ENCODE data around the gene DCTN3. TPM values are rescaled to one million over a fixed set of nuclear protein-coding genes. Genes with fewer than 3 reads are reported as not detected.
A peak's percentile ranks its signal among the peaks of the same experiment; 100 is the strongest.

Gene DCTN3
- polyA plus RNA-seq, 3 donors from 2014 or later: 201 to 315 (median 268) TPM

DNA sequence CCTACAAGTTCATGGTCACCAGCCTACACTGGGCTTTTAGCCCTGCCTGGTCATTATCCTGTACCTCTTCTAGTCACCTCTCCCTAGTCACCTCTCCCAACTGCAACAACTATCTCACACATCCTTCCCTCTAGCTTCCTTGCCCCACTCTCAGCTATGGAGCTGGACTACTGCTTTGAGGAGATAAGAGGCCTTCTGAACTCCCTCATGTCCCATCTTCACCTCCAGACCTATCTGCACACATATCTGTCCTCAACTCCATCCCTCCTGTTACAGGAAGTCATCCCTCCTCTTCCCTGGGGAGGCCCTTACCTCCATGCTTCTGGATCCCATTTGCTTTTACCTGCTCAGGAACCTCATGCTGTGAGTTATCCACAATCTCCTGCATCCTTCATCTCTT lies 14.1 kb downstream of the DCTN3 start:
- Mint-ChIP-seq H3K4me1 (peaks cover 5 to 10% of the 10 kb centered on the region in 2 donors), H3K9me3 (no peaks in the 10 kb centered on the region), H3K27me3 (ENCODE audit: low read depth in 3 of 3) (peaks cover 0 to 5% (median under 1%) of the 10 kb centered on the region in 3 donors), H3K27ac (no peak overlapping the region), H3K4me3 (no peak overlapping the region), H3K36me3 (no peaks in the 10 kb centered on the region)
- DNase-seq: no peak

DNA sequence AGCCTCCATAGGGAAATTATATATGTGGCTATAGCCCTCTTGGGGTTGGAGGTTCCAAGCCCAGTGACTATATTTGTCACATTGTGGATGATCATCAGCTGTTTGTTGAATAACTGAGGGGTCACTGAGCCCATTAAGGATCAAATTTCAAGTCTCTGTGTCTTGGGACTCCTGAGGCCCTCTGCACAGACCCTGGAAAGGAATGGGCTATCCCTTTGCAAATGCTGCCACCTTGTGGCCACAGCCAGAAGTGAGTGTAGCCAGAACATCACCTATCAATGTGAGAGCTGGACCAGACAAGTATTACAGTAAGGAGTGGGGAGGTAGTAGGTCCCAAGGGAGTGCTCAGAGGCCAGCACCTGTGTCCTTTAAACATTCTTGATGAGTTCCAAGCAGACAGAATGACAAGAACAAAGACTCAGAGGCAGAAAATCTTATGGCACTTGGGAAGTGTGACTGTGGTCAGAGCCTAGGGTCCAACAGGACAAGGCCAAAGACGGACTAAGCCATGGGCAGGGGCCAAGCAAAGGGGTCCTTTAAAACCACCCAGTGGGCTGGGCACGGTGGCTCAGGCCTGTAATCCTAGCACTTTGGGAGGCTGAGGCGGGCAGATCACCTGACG lies 16.6 kb downstream of the DCTN3 start:
- Mint-ChIP-seq H3K4me1 (no peaks in the 10 kb centered on the region), H3K27ac (no peak overlapping the region), H3K4me3 (no peak overlapping the region), H3K9me3 (no peaks in the 10 kb centered on the region), H3K27me3 (ENCODE audit: low read depth in 3 of 3) (peaks cover 0 to 5% (median 2%) of the 10 kb centered on the region in 3 donors), H3K36me3 (no peaks in the 10 kb centered on the region)
- DNase-seq: peak; percentile 66 to 73 (median 69)

DNA sequence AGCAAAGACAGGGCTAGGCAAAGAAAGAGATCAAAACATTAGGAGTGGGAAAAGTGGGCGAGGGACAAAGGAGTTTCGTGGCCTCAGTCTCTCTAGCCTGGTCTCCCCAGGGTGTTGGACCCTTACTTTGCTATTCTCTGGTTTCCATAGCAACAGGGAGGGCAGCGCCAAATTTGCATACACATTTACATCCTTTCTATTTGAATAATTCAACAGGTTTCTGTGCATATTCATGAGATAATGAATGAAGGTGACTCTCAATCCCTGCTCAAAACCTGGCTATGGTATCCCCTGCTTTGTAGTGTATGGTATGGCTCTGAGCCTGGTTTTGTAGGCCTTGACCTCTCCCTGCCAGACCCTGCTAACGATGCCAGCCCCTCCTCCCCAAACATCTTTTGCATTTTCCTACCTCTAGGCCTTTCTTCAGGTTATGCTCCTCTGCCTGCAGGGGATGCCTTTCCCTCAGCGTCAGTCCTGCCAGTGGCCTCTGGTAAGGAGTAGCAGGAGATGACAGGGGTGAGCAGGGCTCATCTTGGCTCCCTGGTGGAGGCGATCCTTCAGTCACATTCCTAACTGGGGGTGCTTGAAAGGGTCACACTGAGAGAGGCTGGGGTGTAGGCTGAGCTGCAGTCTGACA lies 18.2 kb downstream of the DCTN3 start:
- Mint-ChIP-seq H3K9me3 (no peaks in the 10 kb centered on the region), H3K36me3 (no peaks in the 10 kb centered on the region), H3K4me1 (no peaks in the 10 kb centered on the region), H3K27ac (no peak overlapping the region), H3K4me3 (no peak overlapping the region), H3K27me3 (ENCODE audit: low read depth in 3 of 3) (peaks cover 0 to 6% (median 2%) of the 10 kb centered on the region in 3 donors)
- no peak for DNase-seq

DNA sequence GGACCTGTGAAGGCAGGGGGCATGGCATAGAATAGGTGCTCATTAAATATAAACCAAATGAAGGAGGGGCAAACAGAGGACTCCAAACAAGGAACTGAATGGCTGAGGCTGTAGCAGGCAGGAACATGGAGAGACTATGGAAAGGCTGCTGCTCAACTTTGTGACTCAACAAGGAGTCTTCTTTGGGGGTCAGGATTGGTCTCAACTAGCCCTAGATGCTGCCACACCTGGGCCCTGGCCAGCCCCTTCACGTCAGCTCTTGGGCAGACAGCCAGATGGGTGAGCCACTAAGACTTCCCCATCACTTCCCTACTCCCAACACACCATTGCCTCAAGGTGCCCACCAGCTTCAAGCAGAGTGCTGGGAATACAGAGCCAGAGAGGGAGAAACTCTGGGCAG lies 19.4 kb downstream of the DCTN3 start:
- H3K9me3 Mint-ChIP-seq: no peaks in the 10 kb centered on the region
- H3K27me3 Mint-ChIP-seq (ENCODE audit: low read depth in 3 of 3): peaks cover 0 to 6% (median 2%) of the 10 kb centered on the region in 3 donors
- no peak overlapping the region for H3K4me3 Mint-ChIP-seq
- no peaks in the 10 kb centered on the region for H3K36me3 Mint-ChIP-seq
- DNase-seq: no peak
- no peaks in the 10 kb centered on the region for H3K4me1 Mint-ChIP-seq
- H3K27ac Mint-ChIP-seq: no peak overlapping the region

DNA sequence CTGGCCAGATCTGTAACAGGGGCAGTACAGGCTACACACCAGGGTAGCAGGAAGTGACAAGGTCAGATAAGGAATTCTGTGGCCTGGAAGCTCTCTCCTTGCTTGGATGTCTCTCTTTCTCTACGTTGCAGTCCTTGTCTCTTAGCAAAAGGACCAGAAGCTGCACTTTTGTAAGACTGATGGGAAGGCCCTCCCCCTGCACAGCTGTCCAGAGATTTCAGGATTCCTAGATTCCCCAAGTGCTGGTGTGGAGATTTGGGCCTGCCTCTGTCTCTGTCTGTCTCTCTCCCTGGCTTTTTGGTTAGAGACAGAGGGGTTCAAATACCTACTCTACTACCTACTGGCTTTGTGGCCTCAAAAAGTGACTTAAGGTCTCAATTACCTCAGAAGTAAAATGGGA lies 20.7 kb downstream of the DCTN3 start:
- no peaks in the 10 kb centered on the region for H3K4me1 Mint-ChIP-seq
- H3K36me3 Mint-ChIP-seq: no peaks in the 10 kb centered on the region
- no peak for DNase-seq
- H3K27ac Mint-ChIP-seq: no peak overlapping the region
- H3K9me3 Mint-ChIP-seq: no peaks in the 10 kb centered on the region
- H3K27me3 Mint-ChIP-seq (ENCODE audit: low read depth in 3 of 3): peaks cover 0 to 3% (median 2%) of the 10 kb centered on the region in 3 donors
- no peak overlapping the region for H3K4me3 Mint-ChIP-seq

DNA sequence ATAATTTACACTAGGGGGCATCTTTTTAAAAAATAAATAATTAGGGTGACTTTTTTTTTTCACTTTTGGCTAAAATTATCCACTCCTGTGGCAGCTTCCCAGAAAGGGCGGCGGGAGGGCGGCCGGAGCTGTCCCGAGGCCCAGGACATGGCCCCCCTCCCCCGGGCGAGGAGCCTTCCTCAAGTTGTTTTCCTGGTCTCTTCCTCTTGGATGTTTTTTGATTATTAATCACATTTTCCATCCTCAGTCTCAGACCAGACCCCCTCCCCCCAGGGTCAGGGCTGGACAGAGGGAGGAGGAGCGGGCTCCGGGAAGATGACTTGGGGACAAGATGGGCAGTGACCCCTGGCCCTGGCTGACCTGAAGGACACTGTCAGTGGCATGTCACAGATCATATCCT lies 26.1 kb downstream of the DCTN3 start:
- H3K9me3 Mint-ChIP-seq: no peaks in the 10 kb centered on the region
- no peak overlapping the region for H3K27ac Mint-ChIP-seq
- H3K36me3 Mint-ChIP-seq: no peaks in the 10 kb centered on the region
- no peak overlapping the region for H3K4me3 Mint-ChIP-seq
- DNase-seq: no peak
- H3K4me1 Mint-ChIP-seq: peaks cover 11 to 20% of the 10 kb centered on the region in 2 donors
- H3K27me3 Mint-ChIP-seq (ENCODE audit: low read depth in 3 of 3): peaks cover 13 to 23% (median 13%) of the 10 kb centered on the region in 3 donors

DNA sequence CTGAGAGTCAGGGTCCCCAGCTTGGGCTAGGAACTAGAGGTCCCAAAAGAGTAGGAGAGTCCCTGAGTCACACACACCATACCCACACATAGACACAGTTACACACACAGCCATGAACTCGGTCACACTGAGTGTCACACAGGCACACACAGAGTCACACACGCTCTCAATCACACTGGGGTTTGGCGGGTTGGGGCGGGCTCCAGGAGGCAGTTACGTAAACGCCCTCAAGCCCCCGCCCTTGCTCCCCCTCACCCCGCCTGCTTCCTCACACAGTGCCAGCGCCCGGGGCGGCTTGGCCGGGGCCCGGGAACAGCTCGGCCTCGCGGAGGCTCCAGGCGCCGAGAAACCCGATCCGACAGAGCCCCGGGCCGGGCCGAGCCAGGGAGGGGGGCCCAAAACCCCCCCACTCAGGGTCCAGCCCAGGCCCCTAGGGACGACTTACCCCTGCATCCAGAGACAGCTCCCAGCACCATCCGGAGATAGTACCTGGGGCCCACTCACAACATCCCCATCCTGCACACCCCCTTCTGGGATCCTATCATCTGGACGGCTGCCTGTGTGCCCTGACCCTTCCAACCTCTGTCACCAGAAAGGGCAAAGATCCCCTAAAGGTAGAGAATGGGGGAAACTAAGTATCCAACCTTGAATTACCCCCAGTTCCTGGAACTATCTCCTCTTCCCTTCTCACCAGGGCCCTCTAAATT lies 27.2 kb downstream of the DCTN3 start:
- H3K36me3 Mint-ChIP-seq: peaks cover 0 to 6% (median 4%) of the 10 kb centered on the region in 3 donors
- no peaks in the 10 kb centered on the region for H3K9me3 Mint-ChIP-seq
- peaks cover 13 to 31% (median 17%) of the 10 kb centered on the region in 3 donors for H3K27me3 Mint-ChIP-seq (ENCODE audit: low read depth in 3 of 3)
- H3K4me1 Mint-ChIP-seq: peaks cover 22 to 30% of the 10 kb centered on the region in 2 donors
- H3K4me3 Mint-ChIP-seq: peak overlapping the region in 4 of 5 donors; percentile 50 to 69 (median 60)
- no peak for DNase-seq
- H3K27ac Mint-ChIP-seq: no peak overlapping the region

DNA sequence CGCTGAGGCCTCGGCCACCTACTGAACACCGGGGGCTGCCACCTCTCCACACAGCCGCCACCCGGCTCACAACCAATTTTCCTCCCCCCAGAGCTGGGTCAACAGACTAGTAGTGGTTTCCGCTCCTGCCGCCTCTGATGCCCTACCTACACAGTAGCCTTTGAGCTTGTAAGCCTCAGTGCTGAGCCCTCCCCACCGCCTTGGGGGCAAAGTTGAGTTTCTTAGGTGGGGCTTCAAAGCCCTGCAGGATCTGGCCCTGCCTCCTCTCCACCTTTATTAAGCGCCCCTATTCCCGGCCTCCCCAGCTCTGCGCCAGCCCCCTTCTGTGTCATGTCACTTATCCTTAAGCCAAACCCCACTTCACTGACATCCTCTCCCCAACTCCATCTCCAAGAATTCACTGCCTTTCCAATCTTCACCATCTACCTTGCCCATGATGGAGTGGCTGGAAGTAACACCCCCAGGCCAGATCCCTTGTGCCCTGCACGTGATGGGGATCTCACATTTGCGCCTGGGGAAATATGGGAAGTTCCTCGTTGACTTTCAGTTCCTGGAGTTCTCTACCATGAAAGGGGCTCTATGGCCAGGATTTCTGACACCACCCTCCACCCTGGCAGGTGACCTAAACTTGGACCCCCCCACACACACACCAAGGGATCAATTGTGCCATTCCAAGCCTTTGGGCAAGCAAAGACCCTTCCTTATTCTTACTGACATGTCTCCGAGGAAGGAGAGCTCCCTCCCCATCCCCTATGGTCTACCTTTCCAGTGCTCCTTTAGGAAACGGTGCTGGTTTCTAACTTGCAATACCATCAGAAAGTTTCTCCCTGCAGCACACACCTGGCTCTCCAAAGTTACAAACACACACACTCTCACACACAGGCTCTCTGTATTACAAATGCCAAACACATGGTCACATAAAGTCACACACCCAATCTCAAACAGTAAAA lies 28.1 kb downstream of the DCTN3 start:
- peaks cover 23 to 31% of the 10 kb centered on the region in 2 donors for H3K4me1 Mint-ChIP-seq
- no peak for DNase-seq
- peaks cover 15 to 40% (median 20%) of the 10 kb centered on the region in 3 donors for H3K27me3 Mint-ChIP-seq (ENCODE audit: low read depth in 3 of 3)
- peaks cover 0 to 6% (median 4%) of the 10 kb centered on the region in 3 donors for H3K36me3 Mint-ChIP-seq
- H3K4me3 Mint-ChIP-seq: peak overlapping the region; percentile 52 to 69 (median 68)
- no peak overlapping the region for H3K27ac Mint-ChIP-seq
- no peaks in the 10 kb centered on the region for H3K9me3 Mint-ChIP-seq

DNA sequence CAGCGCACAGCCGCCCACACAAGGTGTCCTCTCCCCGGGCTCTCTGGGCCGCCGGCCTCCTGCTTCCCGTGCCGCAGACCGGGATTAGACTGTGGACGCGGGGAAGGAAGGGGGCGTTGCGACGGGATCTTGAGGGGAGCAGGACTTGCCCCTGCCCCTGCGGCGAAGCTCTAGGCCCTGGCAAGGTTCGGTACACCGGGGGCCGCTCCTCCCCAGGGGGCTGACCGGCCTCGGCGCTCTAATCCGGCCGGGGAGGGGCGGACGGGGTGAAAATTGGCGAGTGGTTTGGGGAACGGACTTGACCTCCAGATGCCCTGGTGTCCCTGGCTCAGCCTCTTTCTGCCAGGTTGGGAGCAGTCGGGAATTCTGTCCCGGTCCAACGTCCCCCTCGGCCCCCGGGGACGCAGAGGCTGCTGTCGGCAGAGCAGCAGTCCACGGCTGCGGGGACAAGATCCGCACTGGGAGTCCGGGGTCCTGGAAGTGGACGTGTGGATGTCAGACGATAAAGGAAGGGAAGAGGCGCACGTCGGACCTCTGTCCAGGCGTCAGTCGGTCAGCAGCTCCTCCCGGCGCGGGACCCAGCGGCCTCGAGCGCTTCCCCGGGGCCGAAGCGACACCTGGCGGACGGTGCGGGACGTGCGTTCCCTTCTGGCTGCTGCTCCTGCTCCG lies 28.9 kb downstream of the DCTN3 start:
- Mint-ChIP-seq H3K36me3 (peaks cover 0 to 6% (median 4%) of the 10 kb centered on the region in 3 donors), H3K27ac (no peak overlapping the region), H3K4me1 (peaks cover 23 to 31% of the 10 kb centered on the region in 2 donors), H3K9me3 (no peaks in the 10 kb centered on the region), H3K27me3 (ENCODE audit: low read depth in 3 of 3) (peaks cover 18 to 42% (median 21%) of the 10 kb centered on the region in 3 donors), H3K4me3 (peak overlapping the region; percentile 53 to 69 (median 62))
- peak; percentile 61 to 69 (median 62) for DNase-seq

DNA sequence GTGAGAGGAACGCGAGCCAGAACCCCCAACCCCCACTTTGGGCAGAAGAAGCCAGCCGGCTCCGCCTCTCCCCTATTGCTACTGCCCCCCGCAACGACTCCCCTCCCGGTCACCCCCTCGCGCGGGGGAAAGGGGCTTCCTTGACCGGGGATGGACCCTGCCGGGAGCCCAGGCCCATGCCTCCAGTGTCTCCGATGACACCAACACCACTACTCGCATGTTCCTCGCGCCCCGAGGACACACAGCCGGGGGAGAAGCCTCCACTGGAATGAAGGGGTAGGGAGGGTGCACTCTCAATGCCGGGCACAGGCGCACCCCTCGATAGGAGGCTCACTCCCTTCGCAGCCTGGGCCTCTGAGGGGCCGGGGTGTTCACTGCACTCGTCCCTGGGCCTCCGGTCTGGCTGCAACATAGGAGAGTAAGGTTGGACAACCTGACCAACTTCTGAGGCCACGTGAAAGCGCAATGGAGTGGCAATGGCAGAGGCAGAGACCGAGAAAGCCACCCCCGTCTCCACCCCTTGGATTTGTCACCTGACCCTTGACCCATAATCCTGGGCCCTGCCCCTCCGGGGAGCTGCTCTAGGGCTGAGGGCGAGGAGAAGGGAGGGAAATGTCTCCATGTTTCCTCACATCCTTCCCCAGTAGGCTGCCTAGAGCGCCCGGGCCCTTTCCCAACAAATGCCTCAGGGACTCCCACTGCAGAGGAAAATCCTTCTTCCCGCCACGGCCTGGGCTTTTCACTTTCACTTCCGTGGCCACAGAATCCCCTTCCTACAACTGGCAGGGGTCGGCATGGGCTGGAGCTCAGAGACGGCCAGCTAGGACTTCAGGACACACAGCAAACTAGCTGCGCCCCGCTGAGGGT lies 29.7 kb downstream of the DCTN3 start:
- Mint-ChIP-seq H3K36me3 (peaks cover 0 to 6% (median 4%) of the 10 kb centered on the region in 3 donors), H3K9me3 (no peaks in the 10 kb centered on the region), H3K27ac (no peak overlapping the region), H3K4me3 (peak overlapping the region; percentile 53 to 69 (median 67)), H3K4me1 (peaks cover 23 to 31% of the 10 kb centered on the region in 2 donors), H3K27me3 (ENCODE audit: low read depth in 3 of 3) (peaks cover 20 to 42% (median 25%) of the 10 kb centered on the region in 3 donors)
- DNase-seq: no peak

DNA sequence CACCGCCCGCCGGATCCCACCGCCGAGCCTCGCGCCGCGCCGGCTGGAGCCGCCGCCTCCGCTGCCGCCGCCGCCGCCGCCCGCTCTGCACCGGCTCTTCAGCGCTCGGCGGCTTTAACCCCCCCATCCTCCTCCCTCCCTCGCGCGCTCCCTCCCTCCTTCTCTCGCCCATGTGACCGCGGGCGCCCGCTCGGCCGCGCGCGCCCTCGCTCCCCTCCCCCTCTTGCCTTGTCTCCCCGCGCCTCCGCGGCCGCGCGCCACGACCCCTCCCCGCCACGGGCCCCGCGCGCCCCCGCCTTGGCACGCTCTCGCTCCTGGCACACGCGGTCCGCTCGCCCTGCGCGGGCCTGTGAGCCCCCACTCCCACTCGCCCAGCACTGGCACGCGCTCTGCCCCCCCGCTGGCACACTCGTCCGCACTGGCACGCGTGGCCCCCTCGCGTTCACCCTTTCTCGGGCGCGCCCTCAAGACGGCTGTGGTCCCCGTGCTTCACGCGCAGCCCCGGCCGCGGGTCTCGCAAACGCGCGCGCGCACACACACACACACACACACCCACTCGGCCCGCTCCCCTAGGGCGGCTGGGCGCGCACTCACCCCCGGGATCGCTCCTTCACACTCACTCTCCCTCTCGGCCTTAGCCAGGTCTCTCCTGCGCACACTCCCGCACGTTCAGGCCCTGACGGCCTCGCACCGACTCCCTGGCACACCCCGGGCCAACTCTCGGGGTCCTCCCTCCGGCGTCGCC lies 30.5 kb downstream of the DCTN3 start, which contains the start of gene CNTFR:
TSS of gene CNTFR (minus strand) at position 89 of the 745 bp plus-strand sequence. CDS start 20,743 bp downstream, outside the sequence.
- no peak within 1 kb of the TSS for H3K27ac Mint-ChIP-seq

More for the DNA sequence above, 30.5 kb downstream of the DCTN3 start, which contains the start of gene CNTFR:
- Mint-ChIP-seq H3K4me1 (peaks cover 23 to 31% of the 10 kb centered on the region in 2 donors), H3K27me3 (ENCODE audit: low read depth in 3 of 3) (peaks cover 20 to 42% (median 25%) of the 10 kb centered on the region in 3 donors), H3K36me3 (peaks cover 0 to 6% (median 4%) of the 10 kb centered on the region in 3 donors), H3K4me3 (peak within 1 kb of the TSS; percentile 59 to 85 (median 69)), H3K9me3 (no peaks in the 10 kb centered on the region)
- DNase-seq: no peak

Measured in immature natural killer cell (primary cell).